H1 (cell line): Measurements from ENCODE around the gene CST7.

Source experiments
- ASH2L ChIP-seq: fragments of 200-600, 300-600 bp; sonication (generic); IDR thresholded peaks from one replicate; pipeline ENCODE4 v1.7.1; 2017; ENCODE audit warnings: low read length
- CBX5 ChIP-seq: fragments of 300-800, 300-1000 bp; sonication (generic); IDR thresholded peaks from 2 replicates; pipeline ENCODE4 v1.7.1; 2016; ENCODE audit warnings: antibody characterized with exemption, low read length, low read depth
- CEBPB ChIP-seq: IDR thresholded peaks from 2 replicates; pipeline ENCODE4 v1.6.1; 2012; ENCODE audit warnings: low read depth, low read length
- CTCF ChIP-seq, 3 experiments: IDR thresholded peaks; 1 replicate in 2 of 3; 2 replicates in 1 of 3; pipeline versions ENCODE4 v1.5.1 to v1.6.1; 2011; ENCODE audit warnings: low read length in 3 of 3, mild to moderate bottlenecking in 3 of 3, inconsistent platforms in 2 of 3, low read depth in 1 of 3, moderate library complexity in 1 of 3; ENCODE audit not compliant: insufficient read depth in 1 of 3; ENCODE audit errors: control extremely low read depth in 1 of 3
- EZH2 ChIP-seq: fragments of 200-600 bp; sonication (generic); IDR thresholded peaks from 2 replicates; pipeline ENCODE4 v1.7.1; 2012; ENCODE audit warnings: low read depth, mild to moderate bottlenecking, moderate library complexity, low read length, inconsistent platforms; ENCODE audit not compliant: severe bottlenecking
- FOSL1 ChIP-seq: IDR thresholded peaks from 2 replicates; pipeline ENCODE4 v1.6.1; 2011; ENCODE audit warnings: mild to moderate bottlenecking, low read depth, low read length, moderate library complexity; ENCODE audit not compliant: insufficient read depth

- no peak for TF ChIP-seq FOSL1
- peak in 1 of 3 experiments; percentile 15; a peak in 1 of 4 replicates for TF ChIP-seq CTCF (IDR thresholded peaks at IDR 0.05; ENCODE audit: control extremely low read depth in 1 of 3, insufficient read depth in 1 of 3, low read depth in 1 of 3, low read length in 3 of 3)
- no peak for TF ChIP-seq ASH2L
- no peak for TF ChIP-seq EZH2
- no peak for TF ChIP-seq CBX5
- TF ChIP-seq CEBPB, result no peak
These were observed 13.4 kb downstream of the CST7 start for GRCh38 chr20:24962510-24962909.
